ENCODE results near the gene GAB3. TPM values are rescaled to one million over a fixed set of nuclear protein-coding genes. Genes with fewer than 3 reads are reported as not detected.

The GAB3 gene
- total and polyA plus RNA-seq, 12 donors = 1.9 to 11.8 (median 5.0) TPM

DNA sequence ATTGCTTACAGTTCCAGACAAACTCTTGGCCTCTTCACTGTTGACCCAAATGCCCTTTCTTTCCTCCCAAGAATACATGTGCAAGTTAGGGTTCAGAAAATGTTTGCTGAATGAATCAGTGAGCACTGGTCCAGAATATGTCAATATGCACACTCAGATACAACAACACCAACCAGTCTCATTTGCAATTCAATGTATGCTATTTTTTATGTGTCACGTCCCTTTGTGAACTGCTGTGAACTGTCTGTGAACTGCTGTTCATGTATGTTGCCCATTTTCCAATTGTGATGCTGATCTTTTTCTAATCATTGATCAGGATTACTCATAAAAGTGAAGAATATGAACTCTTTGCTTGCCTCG, 17.8 kb downstream of the GAB3 start:
- intact Hi-C loops (cut with DNase I) = no loop called here
- Histone ChIP-seq H3K4me3 (no peak overlapping the region), H3K27ac (peak overlapping the region in 3 of 5 donors; percentile 44 to 82 (median 56)), H3K9me3 (replicated peaks in 1 of 3) (no peaks in the 10 kb centered on the region), H3K27me3 (peaks cover 7% of the 10 kb centered on the region), H3K36me3 (replicated peaks in 1 of 2) (no peaks in the 10 kb centered on the region), H3K4me1 (replicated peaks in 1 of 2) (peaks cover 13 to 59% of the 10 kb centered on the region in 2 donors)
- 64 to 86% (median 74%) methylated on average over 2 of the region's 2 CpGs for WGBS, 4 donors
- no peak for DNase-seq
- TF ChIP-seq CTCF (IDR thresholded peaks at IDR 0.05) (no peak), POLR2A (IDR thresholded peaks at IDR 0.05) (no peak)

- H3K4me3 ChIP-seq = no peak overlapping the region
- DNase-seq = no peak
- H3K36me3 ChIP-seq (replicated peaks in 1 of 2) = no peaks in the 10 kb centered on the region
- H3K9me3 ChIP-seq (replicated peaks in 1 of 3) = no peaks in the 10 kb centered on the region
- H3K27me3 ChIP-seq = peaks cover 7% of the 10 kb centered on the region
- TF ChIP-seq POLR2A (IDR thresholded peaks at IDR 0.05) (no peak), CTCF (IDR thresholded peaks at IDR 0.05) (no peak)
- H3K27ac ChIP-seq = peak overlapping the region in 3 of 5 donors; percentile 44 to 82 (median 56)
- intact Hi-C loops (cut with DNase I) = no loop called here
- peaks cover 13 to 59% of the 10 kb centered on the region in 2 donors for H3K4me1 ChIP-seq (replicated peaks in 1 of 2)
- WGBS, 4 donors = 49 to 69% (median 56%) methylated on average over 3 to 5 of the region's 5 CpGs
Observed at GRCh38 chrX:154732421-154733065, 18.3 kb downstream of the GAB3 start.

DNA sequence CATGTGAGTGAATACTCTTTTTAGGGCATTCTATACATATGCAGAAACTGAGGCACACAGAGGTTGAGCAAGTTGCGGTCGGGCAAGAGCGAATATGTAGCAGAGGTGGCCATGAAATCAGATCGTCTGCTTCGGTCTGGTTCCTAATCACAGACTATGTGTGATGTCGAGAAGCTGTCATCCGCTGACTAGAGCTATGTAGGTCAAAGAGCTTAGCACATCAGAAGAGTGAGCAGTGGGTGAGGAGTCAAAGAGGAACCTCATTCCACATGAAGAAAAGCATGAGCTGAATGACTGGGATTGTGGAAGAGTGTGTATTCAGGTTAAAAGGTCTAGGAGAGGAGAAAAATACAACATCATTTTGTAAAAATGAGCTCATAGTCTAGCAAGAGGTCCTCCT, 19.0 kb downstream of the GAB3 start:
- Histone ChIP-seq H3K27me3 (peaks cover 3% of the 10 kb centered on the region), H3K4me3 (no peak overlapping the region), H3K4me1 (replicated peaks in 1 of 2) (peaks cover 13 to 60% of the 10 kb centered on the region in 2 donors), H3K9me3 (replicated peaks in 1 of 3) (no peaks in the 10 kb centered on the region), H3K36me3 (replicated peaks in 1 of 2) (no peaks in the 10 kb centered on the region), H3K27ac (peak overlapping the region in 3 of 5 donors; percentile 30 to 82 (median 44))
- no peak for TF ChIP-seq POLR2A (IDR thresholded peaks at IDR 0.05)
- TF ChIP-seq CTCF (IDR thresholded peaks at IDR 0.05) = no peak
- 61 to 77% (median 70%) methylated on average over 7 of the region's 7 CpGs for WGBS, 4 donors
- no peak for DNase-seq
- intact Hi-C loops (cut with DNase I) = no loop called here

DNA sequence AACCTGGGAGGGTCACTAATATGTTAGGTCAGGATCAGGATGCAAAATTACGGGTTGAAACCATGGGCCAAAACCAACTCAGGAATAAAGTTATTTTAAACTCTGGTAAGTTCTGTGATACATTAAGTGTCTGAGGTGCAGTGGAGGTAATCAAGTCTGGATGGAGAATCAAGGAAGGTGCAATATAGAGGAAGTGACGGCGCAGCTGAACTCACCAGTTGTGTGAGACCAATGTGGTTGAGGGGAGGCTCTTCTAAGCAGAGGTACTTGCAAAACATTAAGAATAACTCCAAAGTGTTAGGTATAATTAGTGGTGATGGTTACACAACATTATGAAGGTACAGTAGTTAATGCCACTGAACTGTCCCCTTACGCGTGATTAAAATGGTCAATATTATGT, 19.7 kb downstream of the GAB3 start:
- Histone ChIP-seq H3K27ac (peak overlapping the region in 2 of 5 donors; percentile 44 to 82), H3K4me1 (replicated peaks in 1 of 2) (peaks cover 13 to 60% of the 10 kb centered on the region in 2 donors), H3K27me3 (no peaks in the 10 kb centered on the region), H3K9me3 (replicated peaks in 1 of 3) (no peaks in the 10 kb centered on the region), H3K36me3 (replicated peaks in 1 of 2) (no peaks in the 10 kb centered on the region), H3K4me3 (no peak overlapping the region)
- TF ChIP-seq POLR2A (IDR thresholded peaks at IDR 0.05) (no peak), CTCF (IDR thresholded peaks at IDR 0.05) (no peak)
- WGBS, 4 donors = 80 to 89% (median 85%) methylated on average over 5 of the region's 5 CpGs
- intact Hi-C loops (cut with DNase I) = no loop called here
- no peak for DNase-seq
